ENCODE data around the gene SNX33. TPM values are rescaled to one million over a fixed set of nuclear protein-coding genes. Genes with fewer than 3 reads are reported as not detected.

SNX33 gene
- total and polyA plus RNA-seq, 11 donors: 7.7 to 20.9 (median 11.3) TPM

DNA sequence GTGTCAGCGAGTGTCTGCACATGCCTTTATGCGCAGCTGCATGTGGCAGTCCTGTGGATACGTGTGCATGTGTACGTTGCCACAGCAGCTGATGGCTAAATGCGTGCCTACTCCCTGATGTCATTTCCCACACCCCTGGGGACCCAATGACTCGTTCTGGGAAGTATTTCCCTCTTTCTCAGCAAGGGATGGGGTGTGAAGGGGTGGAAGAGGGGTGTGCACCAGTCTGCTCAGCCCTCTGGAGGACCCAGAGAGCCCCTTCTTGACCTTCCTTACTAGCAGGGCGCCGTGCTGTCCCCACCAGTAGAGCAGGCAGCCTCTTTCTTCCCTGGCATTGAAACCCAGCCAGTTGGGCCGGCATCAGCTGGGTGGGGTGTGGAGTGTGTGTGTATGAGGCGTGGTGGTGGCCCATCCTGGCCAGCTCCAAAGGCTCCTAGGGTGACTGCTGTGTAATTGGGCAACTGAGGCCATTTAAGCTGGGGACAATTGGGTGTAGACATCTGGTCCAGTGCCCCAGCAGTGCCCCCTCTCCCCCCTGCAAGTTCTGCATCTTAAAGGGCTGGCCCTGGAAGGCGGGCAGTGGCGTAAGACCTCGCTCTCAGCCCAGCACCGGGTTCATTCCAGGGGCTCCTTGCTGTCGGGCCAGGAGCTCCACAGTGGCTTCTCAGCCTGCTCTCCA, 19.2 kb downstream of the SNX33 start:
- no peaks in the 10 kb centered on the region for H3K27me3 ChIP-seq
- DNase-seq: peak; percentile 56 to 85 (median 80)
- H3K27ac ChIP-seq: peak overlapping the region; percentile 1 to 80 (median 70)
- 49 to 79% (median 57%) methylated on average over 9 to 15 of the region's 15 CpGs for WGBS, 4 donors
- intact Hi-C loops (cut with DNase I): loop anchor here in 1 of 10 donors (2.0 kb wide), 1 partner anchor 20 kb away; the partner anchor contains the start of gene SNX33
- peak; percentile 39 to 90 (median 76) for ATAC-seq
- peaks cover 0 to 7% (median 0%) of the 10 kb centered on the region in 9 donors for H3K36me3 ChIP-seq
- TF ChIP-seq, protein P1, sequence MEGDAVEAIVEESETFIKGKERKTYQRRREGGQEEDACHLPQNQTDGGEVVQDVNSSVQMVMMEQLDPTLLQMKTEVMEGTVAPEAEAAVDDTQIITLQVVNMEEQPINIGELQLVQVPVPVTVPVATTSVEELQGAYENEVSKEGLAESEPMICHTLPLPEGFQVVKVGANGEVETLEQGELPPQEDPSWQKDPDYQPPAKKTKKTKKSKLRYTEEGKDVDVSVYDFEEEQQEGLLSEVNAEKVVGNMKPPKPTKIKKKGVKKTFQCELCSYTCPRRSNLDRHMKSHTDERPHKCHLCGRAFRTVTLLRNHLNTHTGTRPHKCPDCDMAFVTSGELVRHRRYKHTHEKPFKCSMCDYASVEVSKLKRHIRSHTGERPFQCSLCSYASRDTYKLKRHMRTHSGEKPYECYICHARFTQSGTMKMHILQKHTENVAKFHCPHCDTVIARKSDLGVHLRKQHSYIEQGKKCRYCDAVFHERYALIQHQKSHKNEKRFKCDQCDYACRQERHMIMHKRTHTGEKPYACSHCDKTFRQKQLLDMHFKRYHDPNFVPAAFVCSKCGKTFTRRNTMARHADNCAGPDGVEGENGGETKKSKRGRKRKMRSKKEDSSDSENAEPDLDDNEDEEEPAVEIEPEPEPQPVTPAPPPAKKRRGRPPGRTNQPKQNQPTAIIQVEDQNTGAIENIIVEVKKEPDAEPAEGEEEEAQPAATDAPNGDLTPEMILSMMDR (IDR thresholded peaks at IDR 0.05): no peak
- peak in 1 of 2 donors; percentile 21 for TF ChIP-seq POLR2A (IDR thresholded peaks at IDR 0.05)
- peaks cover 13 to 40% (median 19%) of the 10 kb centered on the region in 12 donors for H3K4me1 ChIP-seq
- no peak overlapping the region for H3K4me3 ChIP-seq
- H3K9me3 ChIP-seq: no peaks in the 10 kb centered on the region

DNA sequence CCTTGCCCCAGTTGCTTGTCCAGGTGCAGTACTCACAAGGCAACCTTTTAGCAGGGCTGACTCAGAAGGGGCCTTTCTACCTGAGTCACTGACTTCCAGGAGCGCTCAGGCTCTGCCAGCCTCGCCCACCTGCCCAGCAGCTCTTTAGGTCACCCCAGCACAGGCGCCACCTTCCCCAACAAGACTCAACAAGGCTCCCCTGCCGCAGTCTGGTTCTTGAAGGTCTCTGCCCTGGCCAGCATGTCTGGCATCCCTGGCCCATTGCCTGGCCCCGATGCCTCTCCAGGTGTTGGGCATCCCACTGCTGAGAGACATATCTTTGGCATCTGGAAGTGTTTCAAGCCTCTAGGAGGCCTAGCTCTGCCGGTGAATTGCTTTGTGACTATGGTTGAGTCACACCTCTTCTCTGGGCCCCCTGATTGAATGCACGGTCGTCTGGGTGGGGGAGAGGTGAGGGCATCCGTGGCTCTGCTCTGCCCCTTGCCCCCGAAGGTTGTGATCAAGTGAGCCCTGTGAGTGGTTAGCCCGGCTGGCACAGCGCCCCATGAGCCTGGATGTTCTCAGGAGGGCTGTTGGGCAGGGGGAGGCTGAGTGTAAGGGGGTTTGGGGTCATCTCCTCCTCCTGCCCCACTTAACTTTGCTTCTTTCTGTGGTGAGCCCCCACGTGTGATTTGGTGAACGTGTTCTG, 21.6 kb downstream of the SNX33 start:
- TF ChIP-seq POLR2A (IDR thresholded peaks at IDR 0.05): no peak
- TF ChIP-seq, protein P1 (IDR thresholded peaks at IDR 0.05): no peak
- Histone ChIP-seq H3K4me1 (peaks cover 26 to 63% (median 39%) of the 10 kb centered on the region in 12 donors), H3K9me3 (no peaks in the 10 kb centered on the region), H3K27ac (no peak overlapping the region), H3K27me3 (no peaks in the 10 kb centered on the region), H3K36me3 (no peaks in the 10 kb centered on the region), H3K4me3 (no peak overlapping the region)
- intact Hi-C loops (cut with DNase I): no loop called here
- DNase-seq: no peak
- no peak for ATAC-seq
- 85 to 89% (median 88%) methylated on average over 11 to 14 of the region's 14 CpGs for WGBS, 4 donors

DNA sequence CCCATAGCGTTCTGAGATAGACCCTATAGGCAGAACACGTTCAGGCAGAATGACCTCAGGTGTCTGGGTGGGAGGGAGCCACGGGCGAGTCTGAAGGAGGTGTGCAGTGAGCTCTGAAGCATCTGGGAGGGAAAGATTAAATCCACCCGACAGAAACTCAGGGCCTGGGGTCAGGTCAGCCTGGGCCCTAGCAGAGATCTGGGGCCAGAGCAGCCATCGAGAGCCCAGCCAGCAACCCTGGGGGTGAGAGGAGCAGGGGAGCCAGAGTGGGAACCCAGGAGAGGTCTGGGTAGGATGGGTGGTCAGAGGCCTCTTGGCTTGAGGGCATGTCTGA, 22.1 kb downstream of the SNX33 start:
- no peak for TF ChIP-seq POLR2A (IDR thresholded peaks at IDR 0.05)
- TF ChIP-seq, protein P1 (IDR thresholded peaks at IDR 0.05): no peak
- no peak overlapping the region for H3K27ac ChIP-seq
- H3K36me3 ChIP-seq: no peaks in the 10 kb centered on the region
- ATAC-seq (no peak), DNase-seq (no peak)
- 83 to 86% (median 84%) methylated on average over 6 of the region's 6 CpGs for WGBS, 4 donors
- intact Hi-C loops (cut with DNase I): loop anchor here in 5 of 10 donors (5.0 to 10.0 kb wide), 3 partner anchors 33 to 305 kb away; partner anchors contain the start of gene MAN2C1 (in 1 of the 5)
- H3K9me3 ChIP-seq: no peaks in the 10 kb centered on the region
- H3K4me1 ChIP-seq: peaks cover 27 to 68% (median 41%) of the 10 kb centered on the region in 12 donors
- no peaks in the 10 kb centered on the region for H3K27me3 ChIP-seq
- H3K4me3 ChIP-seq: no peak overlapping the region

All from heart left ventricle (tissue), 16 donors.